Measurements from ENCODE around the gene XXYLT1.

XXYLT1 gene

GRCh38 chr3:195023989-195024388, 247.0 kb downstream of the XXYLT1 start:
- no peak for DNase-seq (ENCODE audit: low read depth)
- no peak overlapping the region for H3K4me3 ChIP-seq (ENCODE audit: low read length)
- TF ChIP-seq CTCF (IDR thresholded peaks at IDR 0.05; ENCODE audit: insufficient read depth, low read depth, low read length, missing control alignments): no peak

- TF ChIP-seq CTCF (IDR thresholded peaks at IDR 0.05; ENCODE audit: insufficient read depth, low read depth, low read length, missing control alignments): no peak
- DNase-seq (ENCODE audit: low read depth): no peak
- no peak overlapping the region for H3K4me3 ChIP-seq (ENCODE audit: low read length)
These were observed 247.4 kb downstream of the XXYLT1 start for GRCh38 chr3:195023576-195023975.

- no peak for DNase-seq (ENCODE audit: low read depth)
- no peak for TF ChIP-seq CTCF (IDR thresholded peaks at IDR 0.05; ENCODE audit: insufficient read depth, low read depth, low read length, missing control alignments)
These were observed 249.3 kb downstream of the XXYLT1 start for GRCh38 chr3:195021692-195022091.

GRCh38 chr3:195020921-195021320, 250.0 kb downstream of the XXYLT1 start:
- no peak for TF ChIP-seq CTCF (IDR thresholded peaks at IDR 0.05; ENCODE audit: insufficient read depth, low read depth, low read length, missing control alignments)
- DNase-seq (ENCODE audit: low read depth): no peak
- H3K4me3 ChIP-seq (ENCODE audit: low read length): no peak overlapping the region

More at GRCh38 chr3:195021692-195022091, 249.3 kb downstream of the XXYLT1 start:
- no peak overlapping the region for H3K4me3 ChIP-seq (ENCODE audit: low read length)

- H3K4me3 ChIP-seq (ENCODE audit: low read length): no peak overlapping the region
- TF ChIP-seq CTCF (IDR thresholded peaks at IDR 0.05; ENCODE audit: insufficient read depth, low read depth, low read length, missing control alignments): no peak
- DNase-seq (ENCODE audit: low read depth): no peak
These were observed 250.8 kb downstream of the XXYLT1 start for GRCh38 chr3:195020185-195020584.

- no peak for TF ChIP-seq CTCF (IDR thresholded peaks at IDR 0.05; ENCODE audit: insufficient read depth, low read depth, low read length, missing control alignments)
- no peak for DNase-seq (ENCODE audit: low read depth)
- no peak overlapping the region for H3K4me3 ChIP-seq (ENCODE audit: low read length)
These were observed 251.6 kb downstream of the XXYLT1 start for GRCh38 chr3:195019335-195019734.
